HFFc6 (cell line): Measurements from ENCODE around the gene UGT3A2. TPM values are rescaled to one million over a fixed set of nuclear protein-coding genes. Genes with fewer than 3 reads are reported as not detected.

Source experiments
- DNase-seq: peaks from one replicate; pipeline ENCODE4 v3.0.0-alpha.2; 2018
- H3K27ac Mint-ChIP-seq: 2 replicates; pipeline ENCODE4 v1.8.0; 2020; ENCODE audit warnings: mild to moderate bottlenecking, mixed read lengths
- H3K27me3 Mint-ChIP-seq: 2 replicates; pipeline ENCODE4 v1.8.0; 2021; ENCODE audit warnings: mild to moderate bottlenecking, moderate library complexity, mixed read lengths; ENCODE audit not compliant: insufficient read depth
- H3K36me3 Mint-ChIP-seq: 2 replicates; pipeline ENCODE4 v1.8.0; 2021; ENCODE audit warnings: low read depth, mixed read lengths
- H3K4me1 Mint-ChIP-seq: 2 replicates; pipeline ENCODE4 v1.8.0; 2020; ENCODE audit warnings: low read depth, mixed read lengths
- H3K4me3 Mint-ChIP-seq: 2 replicates; pipeline ENCODE4 v1.8.0; 2020; ENCODE audit warnings: mild to moderate bottlenecking, moderate library complexity, mixed read lengths
- H3K9me3 Mint-ChIP-seq: 2 replicates; pipeline ENCODE4 v1.8.0; 2020; ENCODE audit warnings: mild to moderate bottlenecking, mixed read lengths
- CTCF ChIP-seq: fragments of 200-600 bp; sonication (generic); IDR thresholded peaks from 2 replicates; pipeline ENCODE4 v1.5.0; 2021; ENCODE audit warnings: antibody characterized with exemption, mild to moderate bottlenecking
- total RNA-seq, 6 experiments: library from RNA; stranded (reverse); fragmentation: NEBNext Ultra II Directional; extraction: Animal tissue kit (Norgen Biotek cat#: 25700); gene quantifications; 2 replicates in 1 of 6; 3 replicates in 5 of 6; pipeline ENCODE4 v1.2.3, GENCODE V29; 2021

The UGT3A2 gene
- total RNA-seq, 6 experiments from 2014 or later = not detected

- Mint-ChIP-seq H3K9me3 (no peaks in the 10 kb centered on the region), H3K27me3 (peaks cover 15% of the 10 kb centered on the region), H3K4me3 (no peak overlapping the region), H3K27ac (no peak overlapping the region), H3K36me3 (no peaks in the 10 kb centered on the region), H3K4me1 (no peaks in the 10 kb centered on the region)
- TF ChIP-seq CTCF = 0 out of 2 replicates have a peak, but pooled peaks have one; percentile 7
- DNase-seq = no peak
Measured at GRCh38 chr5:35999547-35999946, 67.1 kb downstream of the UGT3A2 start.

- H3K4me1 Mint-ChIP-seq = no peaks in the 10 kb centered on the region
- H3K4me3 Mint-ChIP-seq = no peak overlapping the region
- H3K27ac Mint-ChIP-seq = no peak overlapping the region
- no peak for TF ChIP-seq CTCF
- no peaks in the 10 kb centered on the region for H3K36me3 Mint-ChIP-seq
- no peak for DNase-seq
- H3K9me3 Mint-ChIP-seq = no peaks in the 10 kb centered on the region
- peaks cover 19% of the 10 kb centered on the region for H3K27me3 Mint-ChIP-seq
Measured at GRCh38 chr5:35996076-35996475, 70.6 kb downstream of the UGT3A2 start.

GRCh38 chr5:35990941-35991611 lies 75.6 kb downstream of the UGT3A2 start, which contains the start of gene UGT3A1:
Gene UGT3A1, minus strand, starts transcription at chr5:35991390. Its CDS starts 150 bp downstream, at chr5:35991240.
- no peak for TF ChIP-seq CTCF
- H3K36me3 Mint-ChIP-seq = no peaks in the 10 kb centered on the region
- peaks cover 31% of the 10 kb centered on the region for H3K27me3 Mint-ChIP-seq
- no peaks in the 10 kb centered on the region for H3K9me3 Mint-ChIP-seq
- no peak for DNase-seq
- H3K4me1 Mint-ChIP-seq = no peaks in the 10 kb centered on the region
- no peak within 1 kb of the TSS for H3K4me3 Mint-ChIP-seq
- no peak within 1 kb of the TSS for H3K27ac Mint-ChIP-seq

- no peak overlapping the region for H3K4me3 Mint-ChIP-seq
- no peaks in the 10 kb centered on the region for H3K4me1 Mint-ChIP-seq
- no peak for DNase-seq
- no peaks in the 10 kb centered on the region for H3K36me3 Mint-ChIP-seq
- no peaks in the 10 kb centered on the region for H3K9me3 Mint-ChIP-seq
- no peak for TF ChIP-seq CTCF
- H3K27ac Mint-ChIP-seq = no peak overlapping the region
- H3K27me3 Mint-ChIP-seq = peaks cover 31% of the 10 kb centered on the region
Measured at GRCh38 chr5:35990520-35990919, 76.2 kb downstream of the UGT3A2 start.

GRCh38 chr5:35988529-35988928 lies 78.2 kb downstream of the UGT3A2 start:
- DNase-seq = no peak
- no peak for TF ChIP-seq CTCF
- no peaks in the 10 kb centered on the region for H3K36me3 Mint-ChIP-seq

More at GRCh38 chr5:35988529-35988928, 78.2 kb downstream of the UGT3A2 start:
- Mint-ChIP-seq H3K4me1 (no peaks in the 10 kb centered on the region), H3K4me3 (no peak overlapping the region), H3K27me3 (peaks cover 22% of the 10 kb centered on the region), H3K9me3 (no peaks in the 10 kb centered on the region), H3K27ac (no peak overlapping the region)
